OCI-LY7 (cell line): ENCODE results near the gene ARRB2.

Source experiments
- CTCF ChIP-seq: fragments of 200-600 bp; sonication (generic); conservative IDR thresholded peaks from 2 replicates; pipeline ENCODE4 v1.5.1; 2014; ENCODE audit warnings: mild to moderate bottlenecking, antibody characterized with exemption, low read length, moderate library complexity, mixed read lengths
- EZH2phosphoT487 ChIP-seq: fragments of 200-600 bp; sonication (generic); IDR thresholded peaks from 2 replicates; pipeline ENCODE4 v1.6.1; 2018; ENCODE audit warnings: low read depth, borderline replicate concordance, mild to moderate bottlenecking, mixed run types, antibody characterized with exemption, low read length, moderate library complexity, mixed read lengths

- no peak for TF ChIP-seq CTCF
- no peak for TF ChIP-seq EZH2phosphoT487
Observed at GRCh38 chr17:4690745-4691144, 19.7 kb upstream of the ARRB2 start.
